Stimulated activated naive CD4-positive, alpha-beta T cell (primary cell): ENCODE results near the gene ARMC9.
"Not testable (repeated sequence)": the region's sequence is repeated elsewhere in the genome, so short reads cannot be mapped to it uniquely, and the experiment has no call there.

Experiments
- DNase-seq, 6 experiments: peaks; one replicate each; lab custom pipeline; 2025; lab: John Stamatoyannopoulos, UW

The ARMC9 gene

GRCh38 chr2:231287696-231288095 is 89.3 kb downstream of the ARMC9 start:
- DNase-seq, result no peak

GRCh38 chr2:231288590-231288989 is 90.2 kb downstream of the ARMC9 start:
- DNase-seq, result no peak

GRCh38 chr2:231290321-231291015 is 92.0 kb downstream of the ARMC9 start:
- DNase-seq, result no peak

- DNase-seq, result no peak
Measured at GRCh38 chr2:231292472-231293134, 94.2 kb downstream of the ARMC9 start.

- no peak for DNase-seq
Measured at GRCh38 chr2:231293163-231293562, 94.7 kb downstream of the ARMC9 start.

GRCh38 chr2:231294116-231294515 is 95.7 kb downstream of the ARMC9 start:
- no peak for DNase-seq

- no peak for DNase-seq
Measured at GRCh38 chr2:231294571-231295362, 96.3 kb downstream of the ARMC9 start.

GRCh38 chr2:231295363-231295655 is 96.9 kb downstream of the ARMC9 start:
- DNase-seq, result no peak

- no peak for DNase-seq
Measured at GRCh38 chr2:231296401-231296974, 98.1 kb downstream of the ARMC9 start.

- DNase-seq, result no peak
Measured at GRCh38 chr2:231297108-231297908, 98.9 kb downstream of the ARMC9 start.

- DNase-seq, result no peak
Measured at GRCh38 chr2:231298091-231298490, 99.7 kb downstream of the ARMC9 start.

- no peak for DNase-seq
Measured at GRCh38 chr2:231299267-231299666, 100.8 kb downstream of the ARMC9 start.

- DNase-seq, result no peak
Measured at GRCh38 chr2:231300020-231300721, 101.7 kb downstream of the ARMC9 start.

GRCh38 chr2:231300722-231301076 is 102.3 kb downstream of the ARMC9 start:
- DNase-seq, result no peak

- DNase-seq, result not testable (repeated sequence)
Measured at GRCh38 chr2:231304259-231304658, 105.8 kb downstream of the ARMC9 start.

GRCh38 chr2:231305221-231305620 is 106.8 kb downstream of the ARMC9 start:
- DNase-seq, result no peak

GRCh38 chr2:231306791-231307393 is 108.5 kb downstream of the ARMC9 start:
- DNase-seq, result no peak

- DNase-seq, result no peak
Measured at GRCh38 chr2:231308219-231308618, 109.8 kb downstream of the ARMC9 start.

GRCh38 chr2:231308631-231309428 is 110.4 kb downstream of the ARMC9 start:
- DNase-seq, result no peak

GRCh38 chr2:231312066-231312465 is 113.6 kb downstream of the ARMC9 start:
- DNase-seq, result no peak
